HEK293 (cell line): Measurements from ENCODE around the gene TEX52.

Experiments
- KLF16 ChIP-seq: fragments of 450-650 bp; formaldehyde crosslinking; IDR thresholded peaks from 2 replicates; pipeline ENCODE4 v1.5.1; 2017; ENCODE audit warnings: missing biosample characterization, missing genetic modification characterization
- TCF7L2 ChIP-seq: IDR thresholded peaks from 2 replicates; pipeline ENCODE4 v1.6.1; 2011; ENCODE audit warnings: low read depth, mild to moderate bottlenecking, inconsistent platforms, low read length, moderate library complexity, borderline replicate concordance
- TRIM28 ChIP-seq: IDR thresholded peaks from 2 replicates; pipeline ENCODE4 v1.6.1; 2011; ENCODE audit warnings: low read length, control low read depth, borderline replicate concordance
- ZEB2 ChIP-seq: fragments of 450-650 bp; formaldehyde crosslinking; IDR thresholded peaks from 2 replicates; pipeline ENCODE4 v1.5.1; 2016; ENCODE audit warnings: missing biosample characterization, missing genetic modification characterization
- ZNF174 ChIP-seq: fragments of 450-650 bp; formaldehyde crosslinking; IDR thresholded peaks from 2 replicates; pipeline ENCODE4 v1.5.0; 2017; ENCODE audit warnings: missing biosample characterization, mild to moderate bottlenecking, missing genetic modification characterization
- ZNF391 ChIP-seq: fragments of 450-650 bp; formaldehyde crosslinking; IDR thresholded peaks from 2 replicates; pipeline ENCODE4 v1.5.1; 2016; ENCODE audit warnings: low read depth, missing biosample characterization, missing genetic modification characterization, borderline replicate concordance
- ZNF707 ChIP-seq: fragments of 450-650 bp; formaldehyde crosslinking; IDR thresholded peaks from 2 replicates; pipeline ENCODE4 v1.5.1; 2016; ENCODE audit warnings: missing biosample characterization, missing genetic modification characterization
- TF ChIP-seq, protein P1 (sequence below): fragments of 450-650 bp; formaldehyde crosslinking; IDR thresholded peaks from 2 replicates; pipeline ENCODE4 v1.5.1; 2016; ENCODE audit warnings: missing biosample characterization, missing genetic modification characterization
- TF ChIP-seq, protein P2 (sequence below): fragments of 450-650 bp; formaldehyde crosslinking; IDR thresholded peaks from 2 replicates; pipeline ENCODE4 v1.5.1; 2016; ENCODE audit warnings: missing biosample characterization, missing genetic modification characterization
- TF ChIP-seq, protein P3 (sequence below): sonication (generic); formaldehyde crosslinking; IDR thresholded peaks from 2 replicates; pipeline ENCODE4 v1.8.1; 2022; ENCODE audit warnings: mild to moderate bottlenecking, moderate library complexity, missing genetic modification reagents

DNA sequence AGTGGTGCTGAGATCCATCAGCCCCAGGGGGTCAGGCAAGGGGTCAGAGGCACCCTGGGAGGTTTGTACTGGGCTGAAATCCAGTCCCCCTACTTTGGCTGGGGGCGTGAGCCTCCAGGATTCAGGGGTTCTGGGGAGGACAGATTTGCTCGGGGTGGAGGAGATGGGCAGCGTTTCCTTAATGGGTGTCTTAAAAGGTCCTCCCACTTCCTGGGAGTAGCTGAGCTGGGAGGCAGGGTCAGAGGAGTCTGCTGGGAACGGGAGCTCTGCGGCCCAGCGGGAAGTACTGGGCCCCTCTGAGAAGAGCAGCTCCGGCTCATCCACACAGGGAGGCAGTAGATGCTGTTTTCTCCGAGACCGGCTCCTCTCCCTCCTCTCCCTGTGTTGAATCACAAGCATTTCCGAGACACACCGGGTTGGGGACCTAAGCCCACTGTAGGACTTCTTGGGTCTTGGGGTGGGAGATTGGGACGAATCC lies 2.1 kb upstream of the TEX52 start:
- TF ChIP-seq, protein P1, sequence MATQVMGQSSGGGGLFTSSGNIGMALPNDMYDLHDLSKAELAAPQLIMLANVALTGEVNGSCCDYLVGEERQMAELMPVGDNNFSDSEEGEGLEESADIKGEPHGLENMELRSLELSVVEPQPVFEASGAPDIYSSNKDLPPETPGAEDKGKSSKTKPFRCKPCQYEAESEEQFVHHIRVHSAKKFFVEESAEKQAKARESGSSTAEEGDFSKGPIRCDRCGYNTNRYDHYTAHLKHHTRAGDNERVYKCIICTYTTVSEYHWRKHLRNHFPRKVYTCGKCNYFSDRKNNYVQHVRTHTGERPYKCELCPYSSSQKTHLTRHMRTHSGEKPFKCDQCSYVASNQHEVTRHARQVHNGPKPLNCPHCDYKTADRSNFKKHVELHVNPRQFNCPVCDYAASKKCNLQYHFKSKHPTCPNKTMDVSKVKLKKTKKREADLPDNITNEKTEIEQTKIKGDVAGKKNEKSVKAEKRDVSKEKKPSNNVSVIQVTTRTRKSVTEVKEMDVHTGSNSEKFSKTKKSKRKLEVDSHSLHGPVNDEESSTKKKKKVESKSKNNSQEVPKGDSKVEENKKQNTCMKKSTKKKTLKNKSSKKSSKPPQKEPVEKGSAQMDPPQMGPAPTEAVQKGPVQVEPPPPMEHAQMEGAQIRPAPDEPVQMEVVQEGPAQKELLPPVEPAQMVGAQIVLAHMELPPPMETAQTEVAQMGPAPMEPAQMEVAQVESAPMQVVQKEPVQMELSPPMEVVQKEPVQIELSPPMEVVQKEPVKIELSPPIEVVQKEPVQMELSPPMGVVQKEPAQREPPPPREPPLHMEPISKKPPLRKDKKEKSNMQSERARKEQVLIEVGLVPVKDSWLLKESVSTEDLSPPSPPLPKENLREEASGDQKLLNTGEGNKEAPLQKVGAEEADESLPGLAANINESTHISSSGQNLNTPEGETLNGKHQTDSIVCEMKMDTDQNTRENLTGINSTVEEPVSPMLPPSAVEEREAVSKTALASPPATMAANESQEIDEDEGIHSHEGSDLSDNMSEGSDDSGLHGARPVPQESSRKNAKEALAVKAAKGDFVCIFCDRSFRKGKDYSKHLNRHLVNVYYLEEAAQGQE (tag by site-specific recombination): no peak
- TF ChIP-seq, protein P2, sequence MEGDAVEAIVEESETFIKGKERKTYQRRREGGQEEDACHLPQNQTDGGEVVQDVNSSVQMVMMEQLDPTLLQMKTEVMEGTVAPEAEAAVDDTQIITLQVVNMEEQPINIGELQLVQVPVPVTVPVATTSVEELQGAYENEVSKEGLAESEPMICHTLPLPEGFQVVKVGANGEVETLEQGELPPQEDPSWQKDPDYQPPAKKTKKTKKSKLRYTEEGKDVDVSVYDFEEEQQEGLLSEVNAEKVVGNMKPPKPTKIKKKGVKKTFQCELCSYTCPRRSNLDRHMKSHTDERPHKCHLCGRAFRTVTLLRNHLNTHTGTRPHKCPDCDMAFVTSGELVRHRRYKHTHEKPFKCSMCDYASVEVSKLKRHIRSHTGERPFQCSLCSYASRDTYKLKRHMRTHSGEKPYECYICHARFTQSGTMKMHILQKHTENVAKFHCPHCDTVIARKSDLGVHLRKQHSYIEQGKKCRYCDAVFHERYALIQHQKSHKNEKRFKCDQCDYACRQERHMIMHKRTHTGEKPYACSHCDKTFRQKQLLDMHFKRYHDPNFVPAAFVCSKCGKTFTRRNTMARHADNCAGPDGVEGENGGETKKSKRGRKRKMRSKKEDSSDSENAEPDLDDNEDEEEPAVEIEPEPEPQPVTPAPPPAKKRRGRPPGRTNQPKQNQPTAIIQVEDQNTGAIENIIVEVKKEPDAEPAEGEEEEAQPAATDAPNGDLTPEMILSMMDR (tag by site-specific recombination): no peak
- TF ChIP-seq KLF16 (tag by site-specific recombination) (no peak), ZNF174 (tag by site-specific recombination) (no peak), ZNF707 (tag by site-specific recombination) (no peak), TRIM28 (no peak), TCF7L2 (no peak), ZNF391 (tag by site-specific recombination) (no peak), ZEB2 (tag by site-specific recombination) (no peak)
- TF ChIP-seq, protein P3, sequence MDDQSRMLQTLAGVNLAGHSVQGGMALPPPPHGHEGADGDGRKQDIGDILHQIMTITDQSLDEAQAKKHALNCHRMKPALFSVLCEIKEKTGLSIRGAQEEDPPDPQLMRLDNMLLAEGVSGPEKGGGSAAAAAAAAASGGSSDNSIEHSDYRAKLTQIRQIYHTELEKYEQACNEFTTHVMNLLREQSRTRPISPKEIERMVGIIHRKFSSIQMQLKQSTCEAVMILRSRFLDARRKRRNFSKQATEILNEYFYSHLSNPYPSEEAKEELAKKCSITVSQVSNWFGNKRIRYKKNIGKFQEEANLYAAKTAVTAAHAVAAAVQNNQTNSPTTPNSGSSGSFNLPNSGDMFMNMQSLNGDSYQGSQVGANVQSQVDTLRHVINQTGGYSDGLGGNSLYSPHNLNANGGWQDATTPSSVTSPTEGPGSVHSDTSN (CRISPR knock-in tag): no peak
